B cell (primary cell): ENCODE measurements around the gene EML3. TPM values are rescaled to one million over a fixed set of nuclear protein-coding genes. Genes with fewer than 3 reads are reported as not detected.

Experiments used
- ATAC-seq: fragments of 200-7000 bp; cut with Tn5 transposase; one replicate; pipeline ENCODE4 v1.10.0; 2021; ENCODE audit warnings: low read depth, mild to moderate bottlenecking, moderate number of reproducible peaks, moderate library complexity
- CTCF ChIA-PET: fragments of 350-600 bp; sonication (Branson Sonifier 250); formaldehyde crosslinking; loops from one replicate; lab custom pipeline; 2021; ENCODE audit warnings: antibody characterized with exemption, inconsistent platforms; lab: Charles Lee
- POLR2A ChIA-PET: fragments of 350-600 bp; sonication (Branson Sonifier 250); formaldehyde crosslinking; loops from one replicate; lab custom pipeline; 2021; ENCODE audit warnings: antibody characterized with exemption; lab: Charles Lee
- DNase-seq: peaks from one replicate; pipeline ENCODE4 v3.0.0; 2013
- H2AFZ ChIP-seq: 2 replicates; pipeline ENCODE4 v1.6.1; 2012; ENCODE audit warnings: mild to moderate bottlenecking, low read depth, low read length; ENCODE audit not compliant: insufficient read depth, poor library complexity, severe bottlenecking
- H3K27ac ChIP-seq, 2 donors: 1 replicate in 1 of 2; 2 replicates in 1 of 2; pipeline ENCODE4 v1.5.1; 2012 to 2013; ENCODE audit warnings: low read length in 2 of 2, mild to moderate bottlenecking in 2 of 2, moderate library complexity in 1 of 2
- H3K27me3 ChIP-seq, 4 experiments: fragments of 200-600 bp in 1 of 4; sonication (generic) in 1 of 4; replicated peaks in 1 of 4; 1 replicate in 2 of 4; 2 replicates in 2 of 4; pipeline versions ENCODE4 v1.6.1 to v1.7.0; 2013 to 2016; ENCODE audit warnings: low read length in 3 of 4, mild to moderate bottlenecking in 2 of 4, mixed read lengths in 1 of 4, moderate library complexity in 1 of 4; ENCODE audit not compliant: insufficient read depth in 4 of 4, control insufficient read depth in 3 of 4; ENCODE audit errors: control extremely low read depth in 1 of 4
- H3K36me3 ChIP-seq, 2 experiments: replicated peaks in 1 of 2; 1 replicate in 1 of 2; 2 replicates in 1 of 2; pipeline versions ENCODE4 v1.6.1 to v1.7.1; 2013; ENCODE audit warnings: low read length in 1 of 2; ENCODE audit not compliant: insufficient read depth in 2 of 2, control insufficient read depth in 1 of 2; ENCODE audit errors: control extremely low read depth in 1 of 2, extremely low read depth in 1 of 2
- H3K4me1 ChIP-seq, 2 donors: fragments of 200-600 bp in 1 of 2; sonication (generic) in 1 of 2; 1 replicate in 1 of 2; 2 replicates in 1 of 2; pipeline versions ENCODE4 v1.5.1 to v1.6.1; 2013 to 2017; ENCODE audit warnings: low read length in 2 of 2; ENCODE audit not compliant: control insufficient read depth in 2 of 2, insufficient read depth in 2 of 2
- H3K4me2 ChIP-seq: replicated peaks from 2 replicates; pipeline ENCODE3; 2012; ENCODE audit warnings: mild to moderate bottlenecking, low read depth, low read length; ENCODE audit not compliant: poor library complexity, severe bottlenecking
- H3K4me3 ChIP-seq, 5 experiments: fragments of 200-600 bp in 1 of 5; sonication (generic) in 1 of 5; 1 replicate in 3 of 5; 2 replicates in 2 of 5; pipeline versions ENCODE4 v1.5.1 to v1.7.0; 2011 to 2016; ENCODE audit warnings: low read length in 4 of 5, mild to moderate bottlenecking in 4 of 5, low read depth in 2 of 5, control low read depth in 1 of 5, moderate library complexity in 1 of 5; ENCODE audit not compliant: insufficient read depth in 1 of 5; ENCODE audit errors: control extremely low read depth in 1 of 5, extremely low read depth in 1 of 5
- H3K79me2 ChIP-seq: fragments of 200-600 bp; sonication (generic); one replicate; pipeline ENCODE4 v1.6.0; 2016; ENCODE audit warnings: low read length; ENCODE audit not compliant: control insufficient read depth, insufficient read depth
- H3K9ac ChIP-seq: fragments of 200-600 bp; sonication (generic); 2 replicates; pipeline ENCODE4 v1.6.1; 2017; ENCODE audit warnings: mild to moderate bottlenecking, low read length, moderate library complexity
- H3K9me3 ChIP-seq, 3 donors: one replicate each; pipeline versions ENCODE4 v1.6.1 to v1.7.1; 2013; ENCODE audit warnings: low read length in 2 of 3; ENCODE audit not compliant: control insufficient read depth in 2 of 3, insufficient read depth in 1 of 3; ENCODE audit errors: control extremely low read depth in 1 of 3
- H4K20me1 ChIP-seq: 2 replicates; pipeline ENCODE4 v1.6.0; 2012; ENCODE audit warnings: mild to moderate bottlenecking, low read length; ENCODE audit not compliant: insufficient read depth, control insufficient read depth, poor library complexity, severe bottlenecking
- H3K27ac Mint-ChIP-seq: one replicate; pipeline ENCODE4 v1.8.0; 2021; ENCODE audit warnings: mixed read lengths
- H3K27me3 Mint-ChIP-seq: one replicate; pipeline ENCODE4 v1.8.0; 2021; ENCODE audit warnings: mixed read lengths
- H3K4me1 Mint-ChIP-seq: one replicate; pipeline ENCODE4 v1.8.0; 2021; ENCODE audit warnings: mixed read lengths
- H3K4me3 Mint-ChIP-seq: one replicate; pipeline ENCODE4 v1.8.0; 2021; ENCODE audit warnings: mixed read lengths
- H3K9me3 Mint-ChIP-seq: one replicate; pipeline ENCODE4 v1.8.0; 2022; ENCODE audit warnings: mixed read lengths; ENCODE audit not compliant: insufficient read depth
- EZH2 ChIP-seq: IDR thresholded peaks from 2 replicates; pipeline ENCODE4 v1.6.1; 2012; ENCODE audit warnings: borderline replicate concordance, low read depth, mild to moderate bottlenecking, moderate library complexity, low read length; ENCODE audit not compliant: insufficient read depth, poor library complexity, severe bottlenecking
- WGBS: methylation state at CpG from one replicate; pipeline ENCODE4 v1.1.5; 2013; ENCODE audit warnings: missing lambda C conversion rate; ENCODE audit not compliant: insufficient coverage; 5-methylcytosine and 5-hydroxymethylcytosine counted together
- intact Hi-C: fragments of 100-400 bp; cut with micrococcal nuclease; formaldehyde crosslinking; loops from one replicate; pipeline ENCODE4 v1.10.0; 2022
- polyA minus RNA-seq: library from RNA; depleted of rRNA, polyadenylated mRNA; stranded (reverse); fragments of >200 nt; gene quantifications from 2 replicates; pipeline ENCODE4 v1.2.3, GENCODE V29; 2012
- polyA plus RNA-seq: library from polyadenylated mRNA; depleted of rRNA; stranded (reverse); fragments of >200 nt; gene quantifications from 2 replicates; pipeline ENCODE4 v1.2.3, GENCODE V29; 2012
- total RNA-seq, 2 donors: library from RNA; stranded (reverse); fragments of 120-200 nt in 1 of 2; gene quantifications; 1 replicate in 1 of 2; 2 replicates in 1 of 2; pipeline versions ENCODE4 v1.2.3 to v1.2.4, GENCODE V29; 2013 to 2022
- TF ChIP-seq, protein P1 (sequence below): fragments of 200-600 bp; IDR thresholded peaks from one replicate; pipeline ENCODE4 v1.8.0; 2022; ENCODE audit warnings: antibody characterized with exemption, mild to moderate bottlenecking

EML3 gene
- total RNA-seq (127 and 135 TPM in 2 replicates), polyA plus RNA-seq (128 and 170 TPM in 2 replicates), polyA minus RNA-seq (37.2 and 50.8 TPM in 2 replicates)
- total RNA-seq (2013) = 40.3 TPM

DNA sequence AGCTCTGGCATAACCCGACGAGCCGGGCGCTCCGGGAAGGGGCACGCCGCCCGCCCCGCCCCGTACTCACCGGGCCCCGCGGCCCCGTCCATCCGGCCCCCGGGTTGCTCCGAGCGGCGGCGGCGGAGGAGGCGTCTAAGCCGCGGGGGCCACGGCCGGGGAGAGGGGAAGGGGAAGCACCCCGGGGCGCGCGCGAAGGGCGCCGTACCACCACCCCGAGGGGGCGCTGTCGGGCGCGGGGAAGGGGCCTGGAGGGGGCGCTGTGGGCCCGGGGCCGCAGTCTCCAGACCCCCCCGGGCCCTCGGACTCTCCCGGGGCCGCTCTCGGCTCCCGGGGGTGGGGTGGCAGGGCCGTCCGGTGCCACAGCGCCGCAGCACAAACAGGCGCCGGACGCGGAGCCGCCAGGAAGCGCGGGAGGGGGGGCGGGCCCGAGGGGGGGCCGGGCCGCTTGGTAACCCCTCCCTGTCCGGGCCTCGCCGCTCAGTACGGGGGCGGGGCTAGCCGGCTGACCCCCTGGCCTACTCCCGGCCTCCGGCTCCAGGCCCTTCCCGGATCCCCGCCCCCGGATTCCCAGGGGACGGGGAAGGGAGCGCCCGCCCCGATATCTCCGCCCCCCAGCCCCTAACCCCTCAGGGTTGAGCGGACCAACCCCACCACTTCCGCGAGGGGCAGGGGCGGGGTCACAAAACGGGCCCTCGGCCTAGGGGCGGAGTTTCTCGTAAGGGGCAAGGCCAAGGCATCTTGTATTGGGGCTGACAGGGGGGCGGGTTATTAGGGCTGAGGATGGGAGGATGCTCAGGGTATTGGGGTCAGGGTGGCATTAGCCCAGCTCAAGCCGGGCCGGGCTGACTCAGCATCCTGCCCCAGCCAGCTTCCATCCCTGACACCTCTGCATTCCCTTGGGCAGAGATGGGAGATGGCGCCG lies at the start of gene EML3, which contains the start of gene ROM1:
Gene EML3 (minus strand): TSS at position 410 of the 925 bp plus-strand sequence. CDS start 318 bp downstream, at position 92.
Gene ROM1 (plus strand): TSS at position 892 of the 925 bp plus-strand sequence. CDS start 25 bp downstream, at position 917.
- DNase-seq = peak; percentile 92
- peaks cover 61% of the 10 kb centered on the region for H3K79me2 ChIP-seq
- Mint-ChIP-seq H3K27ac (peak within 1 kb of the TSS; percentile 99), H3K4me1 (peaks cover 25% of the 10 kb centered on the region), H3K9me3 (no peaks in the 10 kb centered on the region), H3K27me3 (no peaks in the 10 kb centered on the region), H3K4me3 (peak within 1 kb of the TSS; percentile 97)
- no peaks in the 10 kb centered on the region for H3K9me3 ChIP-seq
- peak within 1 kb of the TSS; percentile 90 for H2AFZ ChIP-seq
- H3K4me1 ChIP-seq = peaks cover 10 to 25% of the 10 kb centered on the region in 2 donors
- no peaks in the 10 kb centered on the region for H3K27me3 ChIP-seq
- WGBS = 4% methylated on average over 76 of the region's 91 CpGs
- intact Hi-C loops = loop anchor here (1.0 to 2.0 kb wide), 7 partner anchors 10 to 114 kb away; partner anchors contain the start of genes C11orf98, CSKMT, GANAB and HNRNPUL2
- H3K4me2 ChIP-seq = peak within 1 kb of the TSS; percentile 90
- ChIA-PET CTCF (interaction anchor here (0.8 to 3.7 kb wide), 12 partner anchors 9 to 82 kb away, joined by 3 to 32 read pairs (median 4); partner anchors contain the start of genes B3GAT3, C11orf98, CSKMT and EEF1G), POLR2A (interaction anchor here (1.0 to 2.7 kb wide), 7 partner anchors 11 to 229 kb away, joined by 3 to 16 read pairs (median 3); partner anchors contain the start of genes MTA2, TUT1, UBXN1 and ZBTB3)
- H3K36me3 ChIP-seq = peaks cover 0 to 38% of the 10 kb centered on the region in 2 experiments
- ATAC-seq = peak; percentile 79
- peak within 1 kb of the TSS; percentile 76 to 96 for H3K27ac ChIP-seq
- H3K9ac ChIP-seq = peak within 1 kb of the TSS; percentile 74
- H4K20me1 ChIP-seq = peaks cover 11% of the 10 kb centered on the region
- H3K4me3 ChIP-seq = peak within 1 kb of the TSS; percentile 70 to 84 (median 75)
- TF ChIP-seq, protein P1, sequence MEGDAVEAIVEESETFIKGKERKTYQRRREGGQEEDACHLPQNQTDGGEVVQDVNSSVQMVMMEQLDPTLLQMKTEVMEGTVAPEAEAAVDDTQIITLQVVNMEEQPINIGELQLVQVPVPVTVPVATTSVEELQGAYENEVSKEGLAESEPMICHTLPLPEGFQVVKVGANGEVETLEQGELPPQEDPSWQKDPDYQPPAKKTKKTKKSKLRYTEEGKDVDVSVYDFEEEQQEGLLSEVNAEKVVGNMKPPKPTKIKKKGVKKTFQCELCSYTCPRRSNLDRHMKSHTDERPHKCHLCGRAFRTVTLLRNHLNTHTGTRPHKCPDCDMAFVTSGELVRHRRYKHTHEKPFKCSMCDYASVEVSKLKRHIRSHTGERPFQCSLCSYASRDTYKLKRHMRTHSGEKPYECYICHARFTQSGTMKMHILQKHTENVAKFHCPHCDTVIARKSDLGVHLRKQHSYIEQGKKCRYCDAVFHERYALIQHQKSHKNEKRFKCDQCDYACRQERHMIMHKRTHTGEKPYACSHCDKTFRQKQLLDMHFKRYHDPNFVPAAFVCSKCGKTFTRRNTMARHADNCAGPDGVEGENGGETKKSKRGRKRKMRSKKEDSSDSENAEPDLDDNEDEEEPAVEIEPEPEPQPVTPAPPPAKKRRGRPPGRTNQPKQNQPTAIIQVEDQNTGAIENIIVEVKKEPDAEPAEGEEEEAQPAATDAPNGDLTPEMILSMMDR = peak; percentile 99
- no peak for TF ChIP-seq EZH2
